HG03442 (cell line): ENCODE measurements around the gene SCGN.

Experiments used
- ATAC-seq: cut with Tn5 transposase; IDR thresholded peaks from one replicate; pipeline ENCODE4 v1.9.1; 2021; ENCODE audit warnings: mild to moderate bottlenecking, moderate library complexity; ENCODE audit not compliant: unreplicated experiment

The SCGN gene

GRCh38 chr6:25652007-25652515 is at the start of gene SCGN:
Gene SCGN, plus strand, starts transcription at chr6:25652215. Its CDS starts 189 bp downstream, at chr6:25652404.
- ATAC-seq, result no peak

GRCh38 chr6:25602674-25602982 is 49.4 kb upstream of the SCGN start:
- ATAC-seq, result no peak

- ATAC-seq, result no peak
Measured at GRCh38 chr6:25603251-25603650, 48.8 kb upstream of the SCGN start.

DNA sequence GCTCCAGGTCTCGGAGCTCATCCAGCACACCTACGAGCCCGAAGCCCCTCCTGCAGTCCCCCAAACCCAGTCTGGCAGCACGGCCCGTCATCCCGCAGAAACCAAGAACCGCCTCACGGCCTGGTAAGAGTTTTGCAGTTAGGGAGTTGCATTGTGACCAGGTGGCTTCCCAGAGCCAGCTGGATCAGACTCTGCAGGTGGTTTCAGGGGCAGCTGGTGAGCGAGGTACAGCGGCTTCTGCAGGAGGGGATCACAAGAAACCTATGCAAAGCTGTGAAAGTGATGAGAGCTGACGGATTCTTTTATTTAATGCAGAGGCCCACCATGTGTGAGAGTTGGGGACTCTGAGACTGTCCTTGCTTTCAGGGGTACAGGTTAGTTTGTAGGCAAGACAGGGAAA is 45.9 kb upstream of the SCGN start:
- no peak for ATAC-seq

GRCh38 chr6:25608558-25609174 is 43.3 kb upstream of the SCGN start:
- no peak for ATAC-seq

- ATAC-seq, result no peak
Measured at GRCh38 chr6:25612666-25613065, 39.3 kb upstream of the SCGN start.

- ATAC-seq, result no peak
Measured at GRCh38 chr6:25613415-25613814, 38.6 kb upstream of the SCGN start.

DNA sequence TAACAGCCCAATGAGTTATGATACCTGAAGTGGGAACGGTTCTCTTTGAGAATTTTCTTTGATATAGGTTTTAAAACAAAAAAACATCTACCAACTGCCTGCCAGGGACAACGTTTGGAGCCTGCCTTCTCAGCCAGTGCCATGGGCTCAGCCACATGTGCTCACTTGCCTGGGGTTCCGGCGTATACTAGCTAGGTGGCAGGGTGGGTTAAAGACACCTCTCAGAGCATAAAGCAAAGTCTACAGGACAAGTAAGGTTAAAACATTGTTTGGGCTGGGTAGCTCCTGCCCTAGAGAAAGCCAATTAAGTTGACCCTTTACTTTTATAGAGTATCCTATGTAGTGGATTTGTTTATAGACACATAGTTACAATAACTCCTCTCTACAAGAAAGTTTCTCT is 38.0 kb upstream of the SCGN start:
- ATAC-seq, result no peak

- ATAC-seq, result no peak
Measured at GRCh38 chr6:25615471-25615870, 36.5 kb upstream of the SCGN start.

GRCh38 chr6:25617997-25618396 is 34.0 kb upstream of the SCGN start:
- no peak for ATAC-seq

DNA sequence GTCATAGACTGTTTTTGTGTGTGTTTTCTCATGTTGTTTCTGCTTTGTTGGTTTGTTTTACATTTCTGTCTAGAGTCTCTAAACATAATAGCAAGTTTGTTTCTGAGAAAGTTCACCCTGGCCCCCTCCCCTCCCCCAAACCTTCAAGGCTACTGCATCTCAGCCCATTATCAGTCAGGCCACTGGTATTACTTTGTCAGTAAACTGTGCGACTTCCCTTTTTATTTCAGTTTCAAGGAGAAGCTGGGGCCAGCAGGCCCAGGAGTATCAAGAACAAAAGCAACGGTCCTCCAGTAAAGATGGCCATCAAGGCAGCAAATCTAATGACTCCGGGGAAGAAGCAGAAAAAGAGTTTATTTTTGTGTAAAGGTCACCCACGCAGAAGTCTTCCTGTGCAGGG is 32.8 kb upstream of the SCGN start:
- no peak for ATAC-seq

- ATAC-seq, result no peak
Measured at GRCh38 chr6:25620391-25620790, 31.6 kb upstream of the SCGN start.

- ATAC-seq, result no peak
Measured at GRCh38 chr6:25623065-25623464, 28.9 kb upstream of the SCGN start.

DNA sequence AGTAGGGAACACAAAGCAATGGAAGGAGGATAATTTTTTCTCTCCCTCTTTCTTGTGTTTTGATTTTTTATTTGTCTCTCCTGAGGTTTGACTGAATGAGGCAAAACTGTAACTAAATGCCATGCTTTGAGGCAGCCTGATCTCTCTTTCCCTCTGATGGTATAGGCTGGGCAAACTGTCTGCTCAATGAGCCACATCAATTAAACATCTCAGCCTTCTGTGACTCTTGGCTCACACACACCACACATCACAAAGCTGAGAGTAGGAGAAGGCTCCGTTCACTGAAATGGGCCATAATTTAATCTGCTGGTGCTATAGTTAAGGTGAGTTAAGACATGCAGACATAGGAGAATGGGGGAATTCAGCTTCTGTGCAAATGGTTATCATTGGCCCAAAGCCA is 28.1 kb upstream of the SCGN start:
- ATAC-seq, result no peak

GRCh38 chr6:25627001-25627400 is 25.0 kb upstream of the SCGN start:
- no peak for ATAC-seq

DNA sequence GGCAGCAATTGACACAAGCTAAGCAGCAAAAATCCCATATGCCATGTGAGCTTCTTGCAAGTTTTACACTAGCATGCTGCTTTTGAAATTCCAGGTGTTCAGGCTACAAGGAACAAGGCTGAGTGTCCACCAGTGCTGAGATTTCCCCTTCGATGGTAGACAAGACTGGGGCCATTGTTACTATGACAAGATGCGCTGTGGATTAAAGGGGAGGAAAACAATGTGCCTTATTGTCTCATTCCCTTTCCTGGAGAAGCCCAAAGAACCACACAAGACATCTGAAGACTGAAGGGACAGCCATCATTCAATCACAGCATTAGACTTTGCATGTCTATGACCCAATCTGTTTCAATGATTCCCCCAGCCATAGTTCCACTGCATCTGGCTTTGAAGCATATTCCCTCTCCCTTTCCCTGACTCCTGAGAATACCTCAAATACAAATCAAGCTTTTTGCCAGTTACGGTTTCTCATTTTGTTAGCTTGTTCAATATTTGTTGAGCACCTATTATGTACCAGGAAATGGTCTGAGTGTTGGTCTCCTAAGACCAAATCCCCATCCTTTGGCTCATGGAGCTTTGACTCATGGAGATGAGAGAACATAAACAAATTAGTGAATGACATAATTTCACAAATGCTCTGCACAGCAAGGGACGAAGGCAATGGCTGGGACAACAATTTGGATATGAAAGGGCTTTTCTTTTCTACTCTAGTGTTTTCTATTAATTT is 23.4 kb upstream of the SCGN start:
- no peak for ATAC-seq

GRCh38 chr6:25629198-25629576 is 22.8 kb upstream of the SCGN start:
- ATAC-seq, result no peak

DNA sequence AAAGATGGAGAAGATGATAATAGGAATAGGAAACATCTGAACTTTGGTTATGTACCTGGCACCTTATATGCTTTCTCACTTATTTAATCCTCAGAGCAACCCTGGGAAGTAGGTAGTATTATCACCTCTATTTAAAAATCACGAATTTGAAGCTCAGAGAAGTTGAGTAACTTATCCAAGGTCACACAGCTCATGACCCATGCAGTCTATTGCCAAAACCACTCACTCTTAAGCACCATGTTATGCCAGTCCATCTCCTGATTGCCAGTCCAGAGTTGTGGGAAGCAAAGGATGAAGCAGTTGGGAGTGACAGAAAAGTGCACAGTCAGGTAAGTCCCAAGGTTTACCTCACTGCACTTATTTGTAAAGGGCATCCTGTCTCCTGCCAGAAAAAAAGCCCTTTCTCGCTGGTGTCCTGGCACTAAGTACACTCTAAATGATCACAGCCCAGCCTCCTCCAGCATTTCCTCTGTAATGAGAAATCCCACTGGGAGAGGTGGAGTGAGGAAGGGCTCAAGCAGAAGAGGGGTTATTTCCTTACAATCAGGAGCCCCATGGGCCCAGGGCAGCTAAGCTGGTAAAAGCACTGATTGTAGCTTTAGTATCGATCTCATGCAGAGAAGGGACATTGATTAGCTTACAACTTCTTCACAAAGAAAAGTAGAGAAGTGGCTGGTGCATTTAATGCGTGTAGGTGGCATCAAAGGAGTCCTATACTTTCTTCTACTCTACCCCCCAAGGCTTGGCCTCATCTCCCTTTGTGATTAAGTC is 21.3 kb upstream of the SCGN start:
- ATAC-seq, result no peak

DNA sequence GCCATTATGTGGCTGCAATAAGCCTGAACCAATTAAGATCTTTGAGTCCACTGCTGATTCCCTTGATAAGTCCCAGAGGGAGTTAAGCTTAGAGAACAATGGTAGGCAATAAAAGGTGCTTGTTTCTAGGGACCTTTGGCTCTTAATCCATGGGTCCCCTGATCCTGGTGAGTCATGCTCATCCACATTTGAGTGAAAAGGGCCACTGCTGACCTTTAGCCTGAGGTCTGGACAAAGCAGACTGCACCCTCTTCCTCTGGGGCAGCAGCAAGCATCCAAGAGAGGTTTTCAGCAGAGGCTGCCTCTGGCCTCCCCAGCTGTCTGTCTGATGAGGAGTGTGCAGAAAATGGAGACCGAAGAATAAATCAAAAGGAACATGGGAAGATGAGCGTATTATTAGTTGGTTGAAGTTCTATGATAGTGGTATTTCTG is 16.1 kb upstream of the SCGN start:
- ATAC-seq, result no peak

- ATAC-seq, result no peak
Measured at GRCh38 chr6:25637211-25637610, 14.8 kb upstream of the SCGN start.

DNA sequence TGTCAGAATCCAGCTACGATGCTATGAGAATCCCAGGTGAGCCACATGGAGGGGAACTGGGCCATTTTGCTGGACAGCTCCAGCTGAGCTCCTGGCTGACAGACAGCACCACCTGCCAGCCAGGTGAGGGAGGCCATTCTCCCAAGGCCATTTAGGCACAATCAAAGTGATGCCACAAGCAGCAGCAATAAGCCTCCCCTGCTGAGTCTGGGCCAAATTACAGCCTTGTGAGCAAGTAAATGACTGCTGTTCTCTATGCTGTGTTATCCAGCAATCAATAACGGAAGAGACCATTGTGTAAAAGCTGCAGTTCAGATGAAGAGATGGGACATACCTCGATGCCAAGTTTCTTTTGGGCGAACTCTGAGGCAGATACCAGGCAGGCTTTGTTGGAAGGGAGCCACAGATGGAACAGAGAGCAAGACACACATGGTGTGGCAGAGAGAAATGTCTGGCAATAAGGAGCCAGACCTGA is 14.0 kb upstream of the SCGN start:
- ATAC-seq, result no peak

DNA sequence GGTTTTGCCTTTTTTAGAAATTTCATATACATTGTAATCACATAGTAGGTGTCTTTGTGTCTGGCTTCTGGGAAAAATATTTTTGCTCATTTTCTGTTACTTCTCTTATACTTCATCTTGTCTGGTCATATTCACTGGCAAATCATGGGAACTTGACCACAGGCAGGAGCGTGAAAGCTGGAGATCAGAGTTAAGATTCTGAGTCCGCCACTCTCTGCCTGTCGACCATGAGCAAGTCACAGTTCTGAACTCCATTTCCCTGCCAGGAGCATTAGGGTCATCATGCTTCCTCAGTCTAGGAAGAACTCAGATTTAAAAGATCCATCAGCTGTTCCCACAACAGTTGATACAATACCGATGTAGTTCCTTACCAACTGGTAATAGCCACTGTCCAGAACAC is 12.4 kb upstream of the SCGN start:
- no peak for ATAC-seq
